Esophagus muscularis mucosa (tissue), 4 donors: ENCODE results near the gene JAKMIP1. TPM values are rescaled to one million over a fixed set of nuclear protein-coding genes. Genes with fewer than 3 reads are reported as not detected.

Experiments
- DNase-seq: peaks from one replicate; pipeline ENCODE4 v3.0.0-alpha.2; 2017; ENCODE audit errors: extremely low spot score
- H3K27ac ChIP-seq, 4 donors: fragments of 200-600 bp; sonication (generic); replicated peaks in 1 of 4; 1 replicate in 3 of 4; 2 replicates in 1 of 4; pipeline ENCODE4 v1.5.1; 2016 to 2019; ENCODE audit warnings: mild to moderate bottlenecking in 1 of 4
- H3K27me3 ChIP-seq, 4 donors: fragments of 200-600 bp; sonication (generic); one replicate each; pipeline versions ENCODE4 v1.5.1 to v1.6.0; 2016 to 2019
- H3K36me3 ChIP-seq, 4 donors: fragments of 200-600 bp; sonication (generic); one replicate each; pipeline ENCODE4 v1.5.1; 2016 to 2019
- H3K4me1 ChIP-seq, 4 donors: fragments of 200-600 bp; sonication (generic); one replicate each; pipeline ENCODE4 v1.5.1; 2016 to 2019
- H3K4me3 ChIP-seq, 4 donors: fragments of 200-600 bp; sonication (generic); 1 replicate in 2 of 4; 2 replicates in 2 of 4; pipeline ENCODE4 v1.5.1; 2016 to 2019; ENCODE audit warnings: mild to moderate bottlenecking in 4 of 4, moderate library complexity in 1 of 4
- H3K9me3 ChIP-seq, 4 donors: fragments of 200-600 bp; sonication (generic); 1 replicate in 3 of 4; 2 replicates in 1 of 4; pipeline ENCODE4 v1.5.1; 2016 to 2019
- EP300 ChIP-seq: sonication (generic); formaldehyde crosslinking; IDR thresholded peaks from one replicate; pipeline ENCODE4 v1.6.1; 2017; ENCODE audit warnings: antibody characterized with exemption
- POLR2A ChIP-seq: fragments of 450-650 bp; IDR thresholded peaks from one replicate; pipeline ENCODE4 v1.6.1; 2017; ENCODE audit warnings: antibody characterized with exemption, moderate library complexity, mild to moderate bottlenecking, low read depth
- POLR2AphosphoS5 ChIP-seq, 2 donors: sonication (generic); formaldehyde crosslinking; IDR thresholded peaks; one replicate each; pipeline ENCODE4 v1.6.1; 2017; ENCODE audit warnings: antibody characterized with exemption in 2 of 2
- WGBS: methylation state at CpG from one replicate; pipeline ENCODE4 v1.1.5; 2018; 5-methylcytosine and 5-hydroxymethylcytosine counted together
- intact Hi-C: fragments of 100-400 bp; cut with DNase I; formaldehyde crosslinking; loops from one replicate; pipeline ENCODE4 v1.15.1; 2023
- total RNA-seq, 4 donors: library from RNA; depleted of rRNA; stranded (reverse); fragments of >200 nt; gene quantifications; one replicate each; pipeline versions ENCODE4 v1.1.0 to v1.2.1, GENCODE V29; 2016
- TF ChIP-seq, protein P1 (sequence below), 3 experiments: fragments of 200-600 bp in 2 of 3; fragments of 450-650 bp in 1 of 3; sonication (generic) in 2 of 3; IDR thresholded peaks; one replicate each; pipeline ENCODE4 v1.5.1; 2017 to 2019; ENCODE audit warnings: antibody characterized with exemption in 3 of 3, mild to moderate bottlenecking in 2 of 3, moderate library complexity in 1 of 3

The JAKMIP1 gene
- total RNA-seq, 4 donors from 2014 or later: 0.57 to 2.8 (median 0.91) TPM

DNA sequence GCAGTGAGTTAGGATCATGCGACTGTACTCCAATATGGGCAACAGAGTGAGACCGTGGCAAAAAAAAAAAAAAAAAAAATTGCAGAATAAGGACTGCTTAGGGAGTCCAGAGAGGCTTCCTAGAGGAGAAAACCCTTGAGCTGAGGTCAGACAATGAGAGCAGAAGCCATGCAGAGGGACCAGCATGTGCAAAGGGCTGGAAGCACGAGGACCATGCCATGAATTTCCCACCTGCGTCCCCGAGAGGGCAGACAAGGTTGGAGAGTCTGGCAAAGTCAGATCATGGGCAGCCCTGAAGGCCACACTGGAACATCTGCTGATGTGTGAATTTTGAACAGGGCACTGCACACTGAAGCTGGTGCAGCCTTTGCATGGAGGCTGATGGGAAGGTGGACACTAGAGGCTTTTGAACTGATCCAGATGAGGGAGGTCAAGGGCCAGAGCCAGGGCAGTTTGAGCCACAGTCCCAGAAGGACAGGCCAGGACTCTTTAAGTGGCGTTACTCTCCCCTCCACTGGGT lies 6.5 kb upstream of the JAKMIP1 start:
- TF ChIP-seq, protein P1, sequence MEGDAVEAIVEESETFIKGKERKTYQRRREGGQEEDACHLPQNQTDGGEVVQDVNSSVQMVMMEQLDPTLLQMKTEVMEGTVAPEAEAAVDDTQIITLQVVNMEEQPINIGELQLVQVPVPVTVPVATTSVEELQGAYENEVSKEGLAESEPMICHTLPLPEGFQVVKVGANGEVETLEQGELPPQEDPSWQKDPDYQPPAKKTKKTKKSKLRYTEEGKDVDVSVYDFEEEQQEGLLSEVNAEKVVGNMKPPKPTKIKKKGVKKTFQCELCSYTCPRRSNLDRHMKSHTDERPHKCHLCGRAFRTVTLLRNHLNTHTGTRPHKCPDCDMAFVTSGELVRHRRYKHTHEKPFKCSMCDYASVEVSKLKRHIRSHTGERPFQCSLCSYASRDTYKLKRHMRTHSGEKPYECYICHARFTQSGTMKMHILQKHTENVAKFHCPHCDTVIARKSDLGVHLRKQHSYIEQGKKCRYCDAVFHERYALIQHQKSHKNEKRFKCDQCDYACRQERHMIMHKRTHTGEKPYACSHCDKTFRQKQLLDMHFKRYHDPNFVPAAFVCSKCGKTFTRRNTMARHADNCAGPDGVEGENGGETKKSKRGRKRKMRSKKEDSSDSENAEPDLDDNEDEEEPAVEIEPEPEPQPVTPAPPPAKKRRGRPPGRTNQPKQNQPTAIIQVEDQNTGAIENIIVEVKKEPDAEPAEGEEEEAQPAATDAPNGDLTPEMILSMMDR (IDR thresholded peaks at IDR 0.05): no peak
- TF ChIP-seq EP300 (no peak), POLR2AphosphoS5 (IDR thresholded peaks at IDR 0.05) (no peak), POLR2A (no peak)
- Histone ChIP-seq H3K4me3 (no peak overlapping the region), H3K4me1 (no peaks in the 10 kb centered on the region), H3K9me3 (no peaks in the 10 kb centered on the region), H3K27ac (no peak overlapping the region), H3K36me3 (no peaks in the 10 kb centered on the region), H3K27me3 (peaks cover 0 to 9% (median 0%) of the 10 kb centered on the region in 4 donors)
- intact Hi-C loops: no loop called here
- 77% methylated on average over 6 of the region's 6 CpGs for WGBS
- DNase-seq: no peak

DNA sequence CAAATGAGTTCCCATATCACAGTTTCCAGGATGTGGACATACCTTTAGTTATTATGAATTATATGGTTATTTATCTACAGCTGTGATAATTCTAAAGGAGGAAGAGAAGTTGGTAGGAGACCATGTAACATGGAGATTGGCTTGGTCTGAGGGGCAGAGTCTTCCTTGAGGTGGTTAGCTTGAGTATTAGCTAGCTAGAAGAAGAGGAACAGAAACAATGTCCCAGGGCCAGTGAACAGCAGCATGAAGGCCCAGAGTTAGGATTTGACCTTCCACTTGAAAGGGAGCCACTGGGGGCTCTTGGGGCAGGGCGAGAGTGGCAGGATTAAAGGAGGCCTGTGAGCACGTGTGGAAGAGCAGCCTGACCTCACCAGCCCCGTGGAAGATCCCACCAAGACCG lies 5.6 kb upstream of the JAKMIP1 start:
- Histone ChIP-seq H3K9me3 (peaks cover 0 to 8% (median 4%) of the 10 kb centered on the region in 4 donors), H3K4me1 (no peaks in the 10 kb centered on the region), H3K4me3 (no peak overlapping the region), H3K27ac (no peak overlapping the region), H3K27me3 (peaks cover 0 to 17% (median 0%) of the 10 kb centered on the region in 4 donors), H3K36me3 (no peaks in the 10 kb centered on the region)
- intact Hi-C loops: no loop called here
- 79% methylated on average over 4 of the region's 4 CpGs for WGBS
- DNase-seq: no peak
- TF ChIP-seq, protein P1 (IDR thresholded peaks at IDR 0.05): no peak
- no peak for TF ChIP-seq EP300

DNA sequence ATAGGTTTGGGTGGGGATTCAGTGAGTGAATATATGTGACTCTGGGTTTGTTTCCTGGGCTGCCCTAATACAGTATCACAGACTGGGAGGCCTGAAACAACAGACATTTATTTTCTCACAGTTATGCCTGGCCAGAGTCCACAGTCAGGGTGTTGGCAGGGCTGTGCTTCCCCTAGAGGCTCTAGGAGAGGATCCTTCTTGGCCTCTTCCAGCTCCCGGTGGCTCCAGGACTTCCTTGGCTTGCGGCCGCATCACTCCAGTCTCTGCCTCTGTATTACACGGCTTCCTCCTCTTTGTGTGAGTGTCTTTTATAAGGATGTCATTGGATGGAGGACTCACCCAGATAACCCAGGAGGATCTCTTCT lies 5.2 kb upstream of the JAKMIP1 start:
- Histone ChIP-seq H3K4me3 (no peak overlapping the region), H3K27ac (no peak overlapping the region), H3K27me3 (peaks cover 0 to 21% (median 0%) of the 10 kb centered on the region in 4 donors), H3K36me3 (no peaks in the 10 kb centered on the region), H3K9me3 (peaks cover 0 to 11% (median 4%) of the 10 kb centered on the region in 4 donors), H3K4me1 (peaks cover 0 to 4% (median 4%) of the 10 kb centered on the region in 4 donors)
- DNase-seq: no peak
- TF ChIP-seq POLR2AphosphoS5 (IDR thresholded peaks at IDR 0.05) (no peak), POLR2A (no peak), EP300 (no peak)
- TF ChIP-seq, protein P1 (IDR thresholded peaks at IDR 0.05): no peak
- 80% methylated on average over 4 of the region's 4 CpGs for WGBS
- intact Hi-C loops: no loop called here

DNA sequence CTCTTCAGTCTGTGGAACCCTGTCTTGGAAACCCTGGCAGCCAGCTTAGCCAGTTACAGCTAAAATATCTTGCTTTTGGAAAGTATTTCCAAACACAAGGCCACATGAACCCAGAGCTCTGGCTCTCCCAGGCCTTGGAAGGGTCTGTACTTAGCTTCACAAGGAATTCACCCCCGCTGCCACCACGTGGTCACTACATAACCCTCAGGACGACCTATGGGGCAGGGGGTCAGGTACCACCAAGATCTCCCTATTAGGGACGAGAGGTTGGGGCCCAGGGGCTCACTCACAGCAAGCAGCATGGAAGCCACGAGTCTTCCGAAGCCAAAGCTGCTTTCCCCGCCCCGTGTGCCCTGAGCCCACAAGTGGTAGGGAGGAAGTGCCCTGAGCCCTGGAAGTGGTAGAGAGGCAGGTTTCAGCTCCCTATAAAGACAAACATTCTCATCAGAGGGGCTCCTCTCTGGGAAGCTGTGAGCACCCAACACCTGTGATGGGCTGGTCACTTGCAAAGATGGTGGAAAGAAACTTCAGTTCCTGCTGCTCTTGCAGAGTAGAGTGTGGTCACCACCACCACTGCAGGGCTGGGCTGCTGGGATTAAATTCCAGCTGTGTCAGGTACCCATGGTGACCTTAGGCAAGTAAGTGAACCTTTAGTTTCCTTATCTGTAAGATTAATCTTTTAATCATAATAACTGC lies 4.7 kb upstream of the JAKMIP1 start:
- Histone ChIP-seq H3K27me3 (peaks cover 0 to 26% (median 2%) of the 10 kb centered on the region in 4 donors), H3K9me3 (peaks cover 0 to 11% (median 4%) of the 10 kb centered on the region in 4 donors), H3K4me3 (no peak overlapping the region), H3K4me1 (peaks cover 2 to 9% (median 9%) of the 10 kb centered on the region in 4 donors), H3K36me3 (no peaks in the 10 kb centered on the region), H3K27ac (no peak overlapping the region)
- TF ChIP-seq POLR2AphosphoS5 (IDR thresholded peaks at IDR 0.05): no peak
- TF ChIP-seq POLR2A: no peak
- TF ChIP-seq, protein P1 (IDR thresholded peaks at IDR 0.05): no peak
- TF ChIP-seq EP300: no peak
- intact Hi-C loops: no loop called here
- no peak for DNase-seq
- WGBS: 55% methylated on average over 8 of the region's 8 CpGs
